WTC11 (cell line): ENCODE data around the gene EEFSEC. TPM values are rescaled to one million over a fixed set of nuclear protein-coding genes. Genes with fewer than 3 reads are reported as not detected.

Experiments
- ATAC-seq: fragments of 200-7000 bp; cut with Tn5 transposase; 2 replicates; pipeline ENCODE4 v1.10.0; 2021; ENCODE audit warnings: mild to moderate bottlenecking, moderate library complexity
- CTCF ChIA-PET: fragments of 300-600 bp; sonication (Branson Sonifier 250); formaldehyde crosslinking; loops from one replicate; lab custom pipeline; 2021; ENCODE audit warnings: antibody characterized with exemption; lab: Charles Lee
- POLR2A ChIA-PET: fragments of 350-600 bp; sonication (Branson Sonifier 250); formaldehyde crosslinking; loops from one replicate; lab custom pipeline; 2021; ENCODE audit warnings: antibody characterized with exemption; lab: Charles Lee
- DNase-seq: peaks from one replicate; pipeline ENCODE4 v3.0.0; 2021; ENCODE audit warnings: low spot score
- H3K27ac Mint-ChIP-seq: 2 replicates; pipeline ENCODE4 v1.8.0; 2021; ENCODE audit warnings: mixed read lengths
- H3K27me3 Mint-ChIP-seq: 2 replicates; pipeline ENCODE4 v1.8.0; 2021; ENCODE audit warnings: low read depth, mild to moderate bottlenecking, moderate library complexity, mixed read lengths
- H3K36me3 Mint-ChIP-seq: 2 replicates; pipeline ENCODE4 v1.8.0; 2021; ENCODE audit warnings: mixed read lengths
- H3K4me1 Mint-ChIP-seq: 2 replicates; pipeline ENCODE4 v1.8.0; 2022; ENCODE audit warnings: mixed read lengths
- H3K4me3 Mint-ChIP-seq: 2 replicates; pipeline ENCODE4 v1.8.0; 2021; ENCODE audit warnings: mild to moderate bottlenecking, moderate library complexity, mixed read lengths
- H3K9me3 Mint-ChIP-seq: 2 replicates; pipeline ENCODE4 v1.8.0; 2021; ENCODE audit warnings: mixed read lengths
- ARID4B ChIP-seq: sonication (generic); formaldehyde crosslinking; IDR thresholded peaks from 2 replicates; pipeline ENCODE4 v1.8.0; 2023; ENCODE audit warnings: missing genetic modification reagents, mild to moderate bottlenecking, borderline replicate concordance
- CBFB ChIP-seq: sonication (generic); formaldehyde crosslinking; IDR thresholded peaks from 2 replicates; pipeline ENCODE4 v1.8.1; 2022; ENCODE audit warnings: mild to moderate bottlenecking, low read depth, missing genetic modification reagents
- CTCF ChIP-seq: fragments of 200-600 bp; IDR thresholded peaks from 2 replicates; pipeline ENCODE4 v1.8.0; 2022; ENCODE audit warnings: antibody characterized with exemption
- E2F4 ChIP-seq: sonication (generic); formaldehyde crosslinking; IDR thresholded peaks from 2 replicates; pipeline ENCODE4 v1.8.1; 2022; ENCODE audit warnings: low read depth, mild to moderate bottlenecking, moderate library complexity, missing genetic modification reagents, borderline replicate concordance
- EMX1 ChIP-seq: fragments of 250-450 bp; sonication (Bioruptor Pico); IDR thresholded peaks from 2 replicates; pipeline ENCODE4 v1.8.0; 2021; ENCODE audit warnings: mild to moderate bottlenecking
- ESRRA ChIP-seq: sonication (generic); formaldehyde crosslinking; IDR thresholded peaks from 2 replicates; pipeline ENCODE4 v1.8.1; 2022; ENCODE audit warnings: mild to moderate bottlenecking, missing genetic modification reagents, borderline replicate concordance
- FOXP4 ChIP-seq: sonication (generic); formaldehyde crosslinking; IDR thresholded peaks from 2 replicates; pipeline ENCODE4 v1.8.0; 2022; ENCODE audit warnings: mild to moderate bottlenecking, missing genetic modification reagents
- HMGA2 ChIP-seq: fragments of 250-450 bp; sonication (Bioruptor Pico); IDR thresholded peaks from 2 replicates; pipeline ENCODE4 v1.4.0; 2021; ENCODE audit warnings: mild to moderate bottlenecking, moderate library complexity
- JAZF1 ChIP-seq: fragments of 250-450 bp; sonication (Bioruptor Pico); IDR thresholded peaks from 2 replicates; pipeline ENCODE4 v1.9.0; 2021; ENCODE audit warnings: moderate library complexity, mild to moderate bottlenecking, inconsistent platforms
- JUN ChIP-seq: sonication (generic); formaldehyde crosslinking; IDR thresholded peaks from 2 replicates; pipeline ENCODE4 v1.8.0; 2023; ENCODE audit warnings: mild to moderate bottlenecking, missing genetic modification reagents
- MYBL2 ChIP-seq: sonication (generic); formaldehyde crosslinking; IDR thresholded peaks from 2 replicates; pipeline ENCODE4 v1.8.1; 2023; ENCODE audit warnings: mild to moderate bottlenecking, moderate library complexity, missing genetic modification reagents
- RELA ChIP-seq: sonication (generic); formaldehyde crosslinking; IDR thresholded peaks from 2 replicates; pipeline ENCODE4 v1.8.1; 2022; ENCODE audit warnings: missing genetic modification reagents, mild to moderate bottlenecking, borderline replicate concordance
- RORB ChIP-seq: fragments of 250-450 bp; sonication (Bioruptor Pico); IDR thresholded peaks from 2 replicates; pipeline ENCODE4 v1.9.0; 2021; ENCODE audit warnings: mild to moderate bottlenecking
- TEAD1 ChIP-seq: sonication (generic); formaldehyde crosslinking; IDR thresholded peaks from 2 replicates; pipeline ENCODE4 v1.8.0; 2022; ENCODE audit warnings: mild to moderate bottlenecking, missing genetic modification reagents
- ZMAT4 ChIP-seq: fragments of 250-450 bp; sonication (Bioruptor Pico); IDR thresholded peaks from 2 replicates; pipeline ENCODE4 v1.9.0; 2021; ENCODE audit warnings: mild to moderate bottlenecking
- ZNF121 ChIP-seq: sonication (generic); formaldehyde crosslinking; IDR thresholded peaks from 2 replicates; pipeline ENCODE4 v1.8.0; 2023; ENCODE audit warnings: missing genetic modification reagents
- ZNF232 ChIP-seq: sonication (generic); formaldehyde crosslinking; IDR thresholded peaks from 2 replicates; pipeline ENCODE4 v1.8.0; 2022; ENCODE audit warnings: mild to moderate bottlenecking, missing genetic modification reagents
- ZNF281 ChIP-seq: sonication (generic); formaldehyde crosslinking; IDR thresholded peaks from 2 replicates; pipeline ENCODE4 v1.8.0; 2023; ENCODE audit warnings: mild to moderate bottlenecking, missing genetic modification reagents
- ZNF512 ChIP-seq: sonication (generic); formaldehyde crosslinking; IDR thresholded peaks from 2 replicates; pipeline ENCODE4 v1.8.1; 2022; ENCODE audit warnings: missing genetic modification reagents, borderline replicate concordance
- total RNA-seq: library from RNA; stranded (reverse); gene quantifications from 3 replicates; pipeline ENCODE4 v1.2.3, GENCODE V29; 2021

EEFSEC gene
- total RNA-seq, 1 experiment from 2014 or later, result 13.7 TPM

- TF ChIP-seq E2F4 (no peak), ESRRA (no peak)
Measured at GRCh38 chr3:128380719-128381118, 227.4 kb downstream of the EEFSEC start (continued).

- no peak overlapping the region for H3K27ac Mint-ChIP-seq
- H3K4me3 Mint-ChIP-seq, result no peak overlapping the region
- no peaks in the 10 kb centered on the region for H3K27me3 Mint-ChIP-seq
- H3K9me3 Mint-ChIP-seq, result no peaks in the 10 kb centered on the region
- DNase-seq (no peak), ATAC-seq (no peak)
- H3K36me3 Mint-ChIP-seq, result no peaks in the 10 kb centered on the region
- ChIA-PET CTCF (interaction anchor here (1.4 to 1.6 kb wide), 2 partner anchors 44 to 156 kb away, joined by 3 to 4 read pairs; no protein-coding TSS in a partner anchor), POLR2A (interaction anchor here (0.6 kb wide), 1 partner anchor 310 kb away, joined by 3 read pairs; no protein-coding TSS in a partner anchor)
- TF ChIP-seq CBFB (CRISPR knock-in tag), result no peak
- TF ChIP-seq CTCF, result no peak
- TF ChIP-seq JUN (CRISPR knock-in tag), result no peak
- TF ChIP-seq ZNF232 (CRISPR knock-in tag), result no peak
- no peak for TF ChIP-seq RELA (CRISPR knock-in tag)
- TF ChIP-seq MYBL2 (CRISPR knock-in tag), result no peak
- no peak for TF ChIP-seq HMGA2 (CRISPR knock-in tag)
- TF ChIP-seq JAZF1 (CRISPR knock-in tag), result no peak
- no peak for TF ChIP-seq ZNF121 (CRISPR knock-in tag)
- TF ChIP-seq E2F4, result no peak
- TF ChIP-seq RORB, result no peak
- TF ChIP-seq ZNF281 (CRISPR knock-in tag), result no peak
- no peak for TF ChIP-seq ARID4B
- TF ChIP-seq ZMAT4 (CRISPR knock-in tag), result no peak
- no peak for TF ChIP-seq ZNF512 (CRISPR knock-in tag)
- TF ChIP-seq EMX1 (CRISPR knock-in tag), result no peak
- TF ChIP-seq FOXP4, result no peak
- no peak for TF ChIP-seq TEAD1 (CRISPR knock-in tag)
- H3K4me1 Mint-ChIP-seq, result no peaks in the 10 kb centered on the region
Measured at GRCh38 chr3:128381609-128382008, 228.3 kb downstream of the EEFSEC start.
